ENCODE measurements around the gene OR2AE1.
"Not testable (repeated sequence)": the region's sequence is repeated elsewhere in the genome, so short reads cannot be mapped to it uniquely, and the experiment has no call there.

OR2AE1 gene

GRCh38 chr7:99894738-99895137 is 17.9 kb upstream of the OR2AE1 start:
- Histone ChIP-seq H3K79me2 (ENCODE audit: insufficient read depth, low read length) (no peaks in the 10 kb centered on the region), H3K4me1 (ENCODE audit: insufficient read depth, low read length, severe bottlenecking) (no peaks in the 10 kb centered on the region), H3K27ac (ENCODE audit: low read depth, low read length, poor library complexity, severe bottlenecking) (no peak overlapping the region), H3F3A (ENCODE audit: insufficient read depth, low read length) (no peaks in the 10 kb centered on the region), H3K9me2 (ENCODE audit: low read depth, low read length) (no peaks in the 10 kb centered on the region), H3K36me3 (ENCODE audit: insufficient read depth, low read length) (peaks cover 14% of the 10 kb centered on the region; the same call in 1 of the 2 replicates), H3K4me2 (ENCODE audit: low read length) (no peak overlapping the region), H3K27me3 (ENCODE audit: insufficient read depth, low read length) (no peaks in the 10 kb centered on the region), H2AFZ (ENCODE audit: low read length) (no peak overlapping the region), H3K4me3 (ENCODE audit: low read depth, low read length, poor library complexity, severe bottlenecking) (no peak overlapping the region), H4K20me1 (ENCODE audit: insufficient read depth, low read length) (no peaks in the 10 kb centered on the region), H3K9ac (ENCODE audit: low read length) (no peak overlapping the region), H3K9me3 (ENCODE audit: low read length) (peaks cover 5% of the 10 kb centered on the region; the same call in 1 of the 2 replicates)
- TF ChIP-seq CTCF (IDR thresholded peaks at IDR 0.05; ENCODE audit: low read length) (no peak), EZH2 (IDR thresholded peaks at IDR 0.05; ENCODE audit: borderline replicate concordance, low read length) (no peak)

GRCh38 chr7:99893280-99893679 is 16.4 kb upstream of the OR2AE1 start:
- H3K4me1 ChIP-seq (ENCODE audit: insufficient read depth, low read length, severe bottlenecking), result no peaks in the 10 kb centered on the region

DNA sequence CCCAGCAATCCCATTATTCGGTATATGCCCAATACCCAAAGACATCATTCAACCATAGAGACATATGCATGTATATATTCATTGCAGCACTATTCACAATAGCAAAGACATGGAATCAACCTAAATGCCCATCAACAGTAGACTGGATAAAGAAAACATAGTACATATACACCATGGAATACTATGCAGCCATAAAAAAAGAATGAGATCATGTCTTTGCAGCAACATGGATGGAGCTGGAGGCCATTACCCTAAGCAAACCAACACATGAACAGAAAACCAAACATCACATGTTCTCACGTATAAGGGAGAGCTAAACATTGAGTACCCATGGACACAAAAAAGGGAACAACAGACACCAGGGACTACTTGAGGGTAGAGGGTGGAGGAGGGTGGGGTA is 13.5 kb upstream of the OR2AE1 start:
- H3K9ac ChIP-seq (ENCODE audit: low read length); H3K4me1 ChIP-seq (ENCODE audit: insufficient read depth, low read length, severe bottlenecking); H3K9me2 ChIP-seq (ENCODE audit: low read depth, low read length); H4K20me1 ChIP-seq (ENCODE audit: insufficient read depth, low read length); H3K27me3 ChIP-seq (ENCODE audit: insufficient read depth, low read length); H2AFZ ChIP-seq (ENCODE audit: low read length); H3K9me3 ChIP-seq (ENCODE audit: low read length); H3K79me2 ChIP-seq (ENCODE audit: insufficient read depth, low read length); H3F3A ChIP-seq (ENCODE audit: insufficient read depth, low read length); H3K27ac ChIP-seq (ENCODE audit: low read depth, low read length, poor library complexity, severe bottlenecking); H3K4me3 ChIP-seq (ENCODE audit: low read depth, low read length, poor library complexity, severe bottlenecking); H3K4me2 ChIP-seq (ENCODE audit: low read length): not testable (repeated sequence)
- H3K36me3 ChIP-seq (ENCODE audit: insufficient read depth, low read length), result peaks cover 11% of the 10 kb centered on the region; the same call in 1 of the 2 replicates

More at GRCh38 chr7:99893280-99893679, 16.4 kb upstream of the OR2AE1 start:
- Histone ChIP-seq H4K20me1 (ENCODE audit: insufficient read depth, low read length) (no peaks in the 10 kb centered on the region), H3K9me3 (ENCODE audit: low read length) (peaks cover 5% of the 10 kb centered on the region; the same call in 1 of the 2 replicates), H3K79me2 (ENCODE audit: insufficient read depth, low read length) (no peaks in the 10 kb centered on the region), H3F3A (ENCODE audit: insufficient read depth, low read length) (no peaks in the 10 kb centered on the region), H3K4me2 (ENCODE audit: low read length) (no peak overlapping the region), H3K27ac (ENCODE audit: low read depth, low read length, poor library complexity, severe bottlenecking) (no peak overlapping the region), H2AFZ (ENCODE audit: low read length) (no peak overlapping the region), H3K9me2 (ENCODE audit: low read depth, low read length) (no peaks in the 10 kb centered on the region), H3K36me3 (ENCODE audit: insufficient read depth, low read length) (peaks cover 14% of the 10 kb centered on the region; the same call in 1 of the 2 replicates), H3K9ac (ENCODE audit: low read length) (no peak overlapping the region), H3K4me3 (ENCODE audit: low read depth, low read length, poor library complexity, severe bottlenecking) (no peak overlapping the region), H3K27me3 (ENCODE audit: insufficient read depth, low read length) (no peaks in the 10 kb centered on the region)
- no peak for TF ChIP-seq CTCF (IDR thresholded peaks at IDR 0.05; ENCODE audit: low read length)
- TF ChIP-seq EZH2 (IDR thresholded peaks at IDR 0.05; ENCODE audit: borderline replicate concordance, low read length), result no peak

- H3K36me3 ChIP-seq (ENCODE audit: insufficient read depth, low read length), result peaks cover 11% of the 10 kb centered on the region; the same call in 1 of the 2 replicates
- not testable (repeated sequence) for H3K9me3 ChIP-seq (ENCODE audit: low read length); H2AFZ ChIP-seq (ENCODE audit: low read length)
Measured at GRCh38 chr7:99888366-99888765, 11.5 kb upstream of the OR2AE1 start.

More at GRCh38 chr7:99888366-99888765, 11.5 kb upstream of the OR2AE1 start:
- not testable (repeated sequence) for H4K20me1 ChIP-seq (ENCODE audit: insufficient read depth, low read length); H3K4me1 ChIP-seq (ENCODE audit: insufficient read depth, low read length, severe bottlenecking); H3K4me2 ChIP-seq (ENCODE audit: low read length); H3K27ac ChIP-seq (ENCODE audit: low read depth, low read length, poor library complexity, severe bottlenecking); H3K79me2 ChIP-seq (ENCODE audit: insufficient read depth, low read length); H3F3A ChIP-seq (ENCODE audit: insufficient read depth, low read length); H3K4me3 ChIP-seq (ENCODE audit: low read depth, low read length, poor library complexity, severe bottlenecking); H3K9me2 ChIP-seq (ENCODE audit: low read depth, low read length); H3K9ac ChIP-seq (ENCODE audit: low read length); H3K27me3 ChIP-seq (ENCODE audit: insufficient read depth, low read length)

All from OCI-LY1 (cell line).